A549 (cell line): ENCODE measurements around the gene SNRPA1. TPM values are rescaled to one million over a fixed set of nuclear protein-coding genes. Genes with fewer than 3 reads are reported as not detected.

Source experiments
- ATAC-seq, 2 experiments: fragments of 200-7000 bp in 1 of 2; fragments of >200 bp in 1 of 2; cut with Nextera tagmentation in 1 of 2; cut with Tn5 transposase in 1 of 2; 3 replicates each; pipeline versions ENCODE4 v1.8.0 to v1.9.1; 2018 to 2020; ENCODE audit warnings: mild to moderate bottlenecking in 1 of 2, moderate library complexity in 1 of 2
- CTCF ChIA-PET: fragments of 300-600 bp; sonication (Branson Sonifier 250); formaldehyde crosslinking; extraction: SDS; loops from one replicate; lab custom pipeline; 2021; ENCODE audit warnings: antibody characterized with exemption, inconsistent platforms; lab: Yijun Ruan, JAX
- POLR2A ChIA-PET: fragments of 350-600 bp; formaldehyde crosslinking; extraction: SDS; loops from one replicate; lab custom pipeline; 2021; ENCODE audit warnings: antibody characterized with exemption, inconsistent platforms; lab: Yijun Ruan, JAX
- DNase-seq, 2 experiments: peaks; one replicate each; pipeline versions ENCODE4 v3.0.0 to v3.0.0-alpha.2; 2011 to 2016; ENCODE audit warnings: low read depth in 1 of 2, low spot score in 1 of 2
- FAIRE-seq: peaks from 2 replicates; lab custom pipeline; 2011; peaks lifted over from hg19 to GRCh38; lab: Jason Lieb, UNC
- H3K27ac ChIP-seq, 2 experiments: fragments of >200 bp; sonication (Bioruptor Twin); formaldehyde crosslinking; 3 replicates each; pipeline ENCODE4 v1.5.1; 2016 to 2017
- H3K4me1 ChIP-seq: fragments of >200 bp; sonication (Bioruptor Twin); formaldehyde crosslinking; 3 replicates; pipeline ENCODE4 v1.6.1; 2016
- H3K4me2 ChIP-seq: fragments of >200 bp; sonication (Bioruptor Twin); formaldehyde crosslinking; 3 replicates; pipeline ENCODE4 v1.6.1; 2016
- H3K4me3 ChIP-seq: fragments of >200 bp; sonication (Bioruptor Twin); formaldehyde crosslinking; 3 replicates; pipeline ENCODE4 v1.5.1; 2016
- H3K9me3 ChIP-seq: fragments of >200 bp; sonication (Bioruptor Twin); formaldehyde crosslinking; 3 replicates; pipeline ENCODE4 v1.6.1; 2016
- CHD2 ChIP-seq: fragments of 150-350 bp; IDR thresholded peaks from 2 replicates; pipeline ENCODE4 v1.6.1; 2014; ENCODE audit warnings: low read length; ENCODE audit not compliant: partially characterized antibody
- CHD4 ChIP-seq: fragments of 200-600 bp; sonication (generic); IDR thresholded peaks from 2 replicates; pipeline ENCODE4 v1.6.1; 2016; ENCODE audit warnings: antibody characterized with exemption, mild to moderate bottlenecking, borderline replicate concordance
- FOSB ChIP-seq: fragments of 250-450 bp; sonication (Bioruptor Pico); IDR thresholded peaks from 2 replicates; pipeline ENCODE4 v1.5.0; 2020; ENCODE audit warnings: mild to moderate bottlenecking, moderate library complexity
- FOSL2 ChIP-seq, 2 experiments: fragments of 450-650 bp in 1 of 2; fragments of >200 bp in 1 of 2; sonication (Bioruptor Twin) in 1 of 2; formaldehyde crosslinking; IDR thresholded peaks; 2 replicates each; pipeline versions ENCODE4 v1.5.0 to v1.6.1; 2016 to 2020; ENCODE audit warnings: mild to moderate bottlenecking in 1 of 2, moderate library complexity in 1 of 2
- FOXS1 ChIP-seq: fragments of 250-450 bp; sonication (Bioruptor Pico); IDR thresholded peaks from 2 replicates; pipeline ENCODE4 v1.5.0; 2020; ENCODE audit warnings: mild to moderate bottlenecking, moderate library complexity
- HEYL ChIP-seq: fragments of 250-450 bp; sonication (Bioruptor Pico); IDR thresholded peaks from 2 replicates; pipeline ENCODE4 v1.8.0; 2021; ENCODE audit warnings: mild to moderate bottlenecking, moderate library complexity
- HOXB13 ChIP-seq: fragments of 250-450 bp; sonication (Bioruptor Pico); IDR thresholded peaks from 2 replicates; pipeline ENCODE4 v1.5.0; 2020; ENCODE audit warnings: low read depth, mild to moderate bottlenecking, moderate library complexity
- KDM5A ChIP-seq: fragments of 200-600 bp; sonication (generic); IDR thresholded peaks from 2 replicates; pipeline ENCODE4 v1.6.1; 2016; ENCODE audit warnings: antibody characterized with exemption, mild to moderate bottlenecking
- MAX ChIP-seq: IDR thresholded peaks from 2 replicates; pipeline ENCODE4 v1.6.1; 2012
- MAZ ChIP-seq: fragments of 150-350 bp; IDR thresholded peaks from 2 replicates; pipeline ENCODE4 v1.6.1; 2014; ENCODE audit warnings: antibody characterized with exemption, low read depth, low read length, borderline replicate concordance
- NR3C1 ChIP-seq: fragments of >200 bp; sonication (Bioruptor Twin); formaldehyde crosslinking; IDR thresholded peaks from 3 replicates; pipeline ENCODE4 v1.6.1; 2017
- POLR2AphosphoS2 ChIP-seq: conservative IDR thresholded peaks from 2 replicates; pipeline ENCODE4 v1.6.1; 2012; ENCODE audit warnings: low read length, improper control_type of control experiment, inconsistent platforms
- REST ChIP-seq: fragments of 200-600 bp; sonication (generic); IDR thresholded peaks from 2 replicates; pipeline ENCODE4 v1.6.1; 2016; ENCODE audit warnings: antibody characterized with exemption, mild to moderate bottlenecking, moderate library complexity
- SMC3 ChIP-seq: fragments of >200 bp; sonication (Bioruptor Twin); formaldehyde crosslinking; IDR thresholded peaks from 3 replicates; pipeline ENCODE4 v1.6.1; 2018; ENCODE audit warnings: inconsistent platforms
- TFCP2L1 ChIP-seq: fragments of 250-450 bp; sonication (Bioruptor Pico); IDR thresholded peaks from 2 replicates; pipeline ENCODE4 v1.5.0; 2021; ENCODE audit warnings: mild to moderate bottlenecking
- TP53 ChIP-seq: fragments of 250-450 bp; sonication (Bioruptor Pico); IDR thresholded peaks from 2 replicates; pipeline ENCODE4 v1.5.0; 2021; ENCODE audit warnings: mild to moderate bottlenecking, moderate library complexity
- ZC3H11A ChIP-seq: fragments of 450-650 bp; IDR thresholded peaks from 2 replicates; pipeline ENCODE4 v1.6.1; 2014; ENCODE audit warnings: antibody characterized with exemption, mild to moderate bottlenecking
- ZFP36 ChIP-seq: fragments of 450-650 bp; IDR thresholded peaks from 2 replicates; pipeline ENCODE4 v1.6.1; 2014; ENCODE audit warnings: borderline replicate concordance; ENCODE audit not compliant: partially characterized antibody
- ZNF302 ChIP-seq: fragments of 250-450 bp; sonication (Bioruptor Pico); IDR thresholded peaks from 2 replicates; pipeline ENCODE4 v1.9.0; 2021; ENCODE audit warnings: inconsistent platforms, mild to moderate bottlenecking, moderate library complexity
- ZSCAN20 ChIP-seq: fragments of 250-450 bp; sonication (Bioruptor Pico); IDR thresholded peaks from 2 replicates; pipeline ENCODE4 v1.8.0; 2022; ENCODE audit warnings: mild to moderate bottlenecking, moderate library complexity
- WGBS: methylation state at CpG from one replicate; pipeline ENCODE4 v1.1.6; 2017; ENCODE audit errors: missing lambda C conversion rate; 5-methylcytosine and 5-hydroxymethylcytosine counted together
- polyA plus RNA-seq, 4 experiments: library from polyadenylated mRNA; depleted of rRNA in 3 of 4; stranded (reverse); fragments of >200 nt; fragmentation: RNase III in 1 of 4; extraction: RNeasy Plus Mini Kit Qiagen cat#74134 plus additional on column Dnase treatment in 1 of 4; gene quantifications; 2 replicates in 3 of 4; 3 replicates in 1 of 4; pipeline ENCODE4 v1.2.3, GENCODE V29; 2011 to 2017
- TF ChIP-seq, protein P1 (sequence below): IDR thresholded peaks from 2 replicates; pipeline ENCODE4 v1.6.1; 2012; ENCODE audit warnings: low read depth, borderline replicate concordance
- TF ChIP-seq, protein P2 (sequence below): fragments of >200 bp; sonication (Bioruptor Twin); formaldehyde crosslinking; IDR thresholded peaks from 3 replicates; pipeline ENCODE4 v1.6.1; 2016

The SNRPA1 gene
- polyA plus RNA-seq, 2 of the 4 experiments (the other 2 are of a cell fraction), result 140 to 177 TPM

DNA sequence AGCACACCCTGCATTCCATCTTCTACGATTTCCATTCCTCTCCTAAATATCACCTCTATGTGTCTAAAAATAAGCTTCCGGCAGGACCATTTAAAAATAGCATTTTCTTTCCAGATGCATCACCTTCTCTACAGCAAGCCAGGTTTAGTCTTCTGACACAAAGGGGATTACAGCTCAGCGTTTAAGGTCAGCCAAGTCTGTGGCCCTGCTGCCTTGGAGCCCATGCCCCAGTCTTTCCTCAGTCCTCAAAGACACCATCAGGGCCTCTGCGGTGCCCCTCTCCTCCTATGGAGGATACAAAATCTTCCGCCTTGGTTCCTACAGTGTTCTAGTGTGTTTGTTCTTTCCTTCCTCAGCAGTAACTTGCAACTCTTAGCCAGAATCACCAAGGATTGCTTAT, 21.5 kb downstream of the SNRPA1 start:
- H3K4me3 ChIP-seq, result no peak overlapping the region
- whole genome bisulfite sequencing, result 78% methylated on average over 5 of the region's 5 CpGs
- peaks cover 13% of the 10 kb centered on the region for H3K4me1 ChIP-seq
- ChIA-PET POLR2A (no interaction called here), CTCF (interaction anchor here (0.8 to 3.8 kb wide), 7 partner anchors 10 to 343 kb away, joined by 3 to 19 read pairs (median 6); no protein-coding TSS in a partner anchor)
- H3K27ac ChIP-seq, result no peak overlapping the region
- H3K9me3 ChIP-seq, result no peaks in the 10 kb centered on the region
- no peak overlapping the region for H3K4me2 ChIP-seq
- no peak for FAIRE-seq
- ATAC-seq, result no peak
- DNase-seq, result no peak
- no peak for TF ChIP-seq ZNF302
- no peak for TF ChIP-seq HOXB13
- no peak for TF ChIP-seq FOSL2 (IDR thresholded peaks at IDR 0.05)
- TF ChIP-seq FOSL2 (CRISPR knock-in tag; IDR thresholded peaks at IDR 0.05), result no peak
- no peak for TF ChIP-seq REST
- no peak for TF ChIP-seq NR3C1
- no peak for TF ChIP-seq ZSCAN20 (CRISPR knock-in tag)
- TF ChIP-seq MAZ, result no peak
- TF ChIP-seq CHD2, result no peak
- TF ChIP-seq ZFP36, result no peak
- TF ChIP-seq, protein P1, sequence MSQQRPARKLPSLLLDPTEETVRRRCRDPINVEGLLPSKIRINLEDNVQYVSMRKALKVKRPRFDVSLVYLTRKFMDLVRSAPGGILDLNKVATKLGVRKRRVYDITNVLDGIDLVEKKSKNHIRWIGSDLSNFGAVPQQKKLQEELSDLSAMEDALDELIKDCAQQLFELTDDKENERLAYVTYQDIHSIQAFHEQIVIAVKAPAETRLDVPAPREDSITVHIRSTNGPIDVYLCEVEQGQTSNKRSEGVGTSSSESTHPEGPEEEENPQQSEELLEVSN, result no peak
- TF ChIP-seq FOSB, result no peak
- TF ChIP-seq HEYL (CRISPR knock-in tag), result no peak
- no peak for TF ChIP-seq KDM5A
- no peak for TF ChIP-seq ZC3H11A
- TF ChIP-seq CHD4, result no peak
- TF ChIP-seq POLR2AphosphoS2, result no peak
- no peak for TF ChIP-seq TFCP2L1 (CRISPR knock-in tag)
- TF ChIP-seq TP53 (CRISPR knock-in tag), result no peak
- TF ChIP-seq SMC3, result no peak
- TF ChIP-seq MAX, result no peak

DNA sequence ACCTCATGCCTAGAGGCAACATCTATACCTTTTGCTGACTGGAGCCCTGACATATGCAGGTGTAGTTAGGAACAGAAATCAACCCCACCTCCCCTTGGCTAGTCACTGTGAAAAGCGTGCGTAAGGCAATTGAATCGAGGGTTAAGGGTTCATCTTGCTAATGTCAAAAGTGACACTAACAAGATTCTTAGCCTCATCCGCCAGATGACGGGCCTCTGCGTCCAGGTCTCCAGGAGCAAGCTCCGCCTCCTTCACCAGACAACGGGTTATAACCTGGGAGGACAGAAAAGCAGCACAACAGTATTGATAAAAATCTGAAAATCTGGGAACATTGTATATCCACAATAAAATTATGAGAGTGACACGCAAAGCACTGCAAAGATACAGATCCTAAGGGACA, 22.5 kb downstream of the SNRPA1 start:
- DNase-seq, result no peak
- Histone ChIP-seq H3K4me3 (no peak overlapping the region), H3K27ac (no peak overlapping the region), H3K4me2 (no peak overlapping the region)
- POLR2A ChIA-PET, result no interaction called here
- TF ChIP-seq, protein P2, sequence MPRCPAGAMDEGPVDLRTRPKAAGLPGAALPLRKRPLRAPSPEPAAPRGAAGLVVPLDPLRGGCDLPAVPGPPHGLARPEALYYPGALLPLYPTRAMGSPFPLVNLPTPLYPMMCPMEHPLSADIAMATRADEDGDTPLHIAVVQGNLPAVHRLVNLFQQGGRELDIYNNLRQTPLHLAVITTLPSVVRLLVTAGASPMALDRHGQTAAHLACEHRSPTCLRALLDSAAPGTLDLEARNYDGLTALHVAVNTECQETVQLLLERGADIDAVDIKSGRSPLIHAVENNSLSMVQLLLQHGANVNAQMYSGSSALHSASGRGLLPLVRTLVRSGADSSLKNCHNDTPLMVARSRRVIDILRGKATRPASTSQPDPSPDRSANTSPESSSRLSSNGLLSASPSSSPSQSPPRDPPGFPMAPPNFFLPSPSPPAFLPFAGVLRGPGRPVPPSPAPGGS, result 0 out of 3 replicates have a peak, but pooled peaks have one; percentile 17
- no peak for TF ChIP-seq POLR2AphosphoS2
- TF ChIP-seq FOXS1 (CRISPR knock-in tag), result no peak
- TF ChIP-seq, all 56 proteins: peak for 1
- FAIRE-seq (no peak), ATAC-seq (no peak)
- CTCF ChIA-PET, result interaction anchor here (1.3 to 3.8 kb wide), 6 partner anchors 9 to 257 kb away, joined by 3 to 19 read pairs (median 6); no protein-coding TSS in a partner anchor
- H3K4me1 ChIP-seq, result peaks cover 9% of the 10 kb centered on the region
- whole genome bisulfite sequencing, result 93% methylated on average over 9 of the region's 9 CpGs
- H3K9me3 ChIP-seq, result no peaks in the 10 kb centered on the region
